K562 (cell line): ENCODE measurements around the gene GATAD2B. TPM values are rescaled to one million over a fixed set of nuclear protein-coding genes. Genes with fewer than 3 reads are reported as not detected.
A peak's percentile ranks its signal among the peaks of the same experiment; 100 is the strongest.
"Not testable (repeated sequence)": the region's sequence is repeated elsewhere in the genome, so short reads cannot be mapped to it uniquely, and the experiment has no call there.

Experiments used
- ATAC-seq: fragments of 200-7000 bp; cut with Tn5 transposase; 3 replicates; pipeline ENCODE4 v1.9.1; 2020; ENCODE audit warnings: moderate library complexity
- BruUV-seq: library from RNA; stranded (reverse); fragments of 400-500 nt; replicated peaks from 2 replicates; lab custom pipeline; 2021; lab: Mats Ljungman, UMichigan
- CTCF ChIA-PET: fragments of 300-600 bp; formaldehyde crosslinking; extraction: SDS; loops from one replicate; lab custom pipeline; 2021; ENCODE audit warnings: low intra/inter-chr PET ratio; lab: Yijun Ruan, JAX
- POLR2A ChIA-PET: fragments of 300-600, 350-650 bp; sonication (Branson Sonifier 250); formaldehyde crosslinking; extraction: SDS; loops from one replicate; lab custom pipeline; 2021; ENCODE audit warnings: antibody characterized with exemption, inconsistent platforms; lab: Yijun Ruan, JAX
- DNase-seq, 4 experiments: peaks; one replicate each; pipeline versions ENCODE4 v3.0.0 to v3.0.0-alpha.2; 2011 to 2018; ENCODE audit warnings: low spot score in 3 of 4, mixed read lengths in 3 of 4; ENCODE audit errors: extremely low read depth in 1 of 4
- FAIRE-seq: peaks from 2 replicates; lab custom pipeline; 2011; peaks lifted over from hg19 to GRCh38; lab: Jason Lieb, UNC
- H2AFZ ChIP-seq: 2 replicates; pipeline ENCODE4 v1.6.0; 2011; ENCODE audit warnings: low read depth, low read length, control low read depth, inconsistent platforms
- H3K27ac ChIP-seq: fragments of 200-600 bp; 3 replicates; pipeline ENCODE4 v1.8.0; 2011; ENCODE audit warnings: low read depth, mild to moderate bottlenecking, control low read depth, inconsistent platforms, low read length, moderate library complexity, mixed read lengths; ENCODE audit errors: extremely low read depth
- H3K27me3 ChIP-seq, 2 experiments: fragments of 300-600 bp in 1 of 2; 2 replicates in 1 of 2; 3 replicates in 1 of 2; pipeline versions ENCODE4 v1.6.0 to v1.8.0; 2011; ENCODE audit warnings: inconsistent platforms in 2 of 2, low read length in 2 of 2, mild to moderate bottlenecking in 1 of 2, mixed read lengths in 1 of 2, moderate library complexity in 1 of 2; ENCODE audit not compliant: control insufficient read depth in 2 of 2, insufficient read depth in 2 of 2
- H3K36me3 ChIP-seq: fragments of 300-600 bp; 3 replicates; pipeline ENCODE4 v1.8.0; 2011; ENCODE audit warnings: mild to moderate bottlenecking, low read length, inconsistent platforms; ENCODE audit not compliant: control insufficient read depth, insufficient read depth
- H3K4me1 ChIP-seq, 2 experiments: fragments of 200-600 bp in 1 of 2; replicated peaks in 1 of 2; 2 replicates in 1 of 2; 3 replicates in 1 of 2; pipeline versions ENCODE4 v1.5.1 to v1.8.0; 2011; ENCODE audit warnings: inconsistent platforms in 2 of 2, low read length in 2 of 2, mild to moderate bottlenecking in 1 of 2, mixed read lengths in 1 of 2, moderate library complexity in 1 of 2; ENCODE audit not compliant: control insufficient read depth in 2 of 2, insufficient read depth in 2 of 2
- H3K4me2 ChIP-seq: 2 replicates; pipeline ENCODE4 v1.6.1; 2011; ENCODE audit warnings: low read length, control low read depth, inconsistent platforms, mixed read lengths; ENCODE audit not compliant: insufficient read depth
- H3K4me3 ChIP-seq: fragments of 200-600 bp; sonication (generic), shearing (Covaris generic); 2 replicates; pipeline ENCODE4 v1.5.1; 2016; ENCODE audit warnings: control low read depth, inconsistent platforms
- H3K79me2 ChIP-seq: fragments of 200-600 bp; 3 replicates; pipeline ENCODE4 v1.8.0; 2011; ENCODE audit warnings: low read length, inconsistent platforms; ENCODE audit not compliant: control insufficient read depth, insufficient read depth
- H3K9ac ChIP-seq, 2 experiments: 2 replicates each; pipeline versions ENCODE4 v1.6.0 to v1.6.1; 2011; ENCODE audit warnings: low read depth in 2 of 2, low read length in 2 of 2, control low read depth in 1 of 2, inconsistent platforms in 1 of 2, mild to moderate bottlenecking in 1 of 2, mixed read lengths in 1 of 2; ENCODE audit not compliant: insufficient read depth in 1 of 2
- H3K9me1 ChIP-seq: one replicate; pipeline ENCODE4 v1.6.0; 2011; ENCODE audit warnings: inconsistent platforms, mild to moderate bottlenecking, low read length, moderate library complexity; ENCODE audit not compliant: control insufficient read depth, insufficient read depth
- H3K9me3 ChIP-seq: replicated peaks from 2 replicates; pipeline ENCODE4 v1.5.1; 2011; ENCODE audit warnings: low read depth, low read length, inconsistent platforms; ENCODE audit not compliant: control insufficient read depth, insufficient read depth
- H4K20me1 ChIP-seq: replicated peaks from 2 replicates; pipeline ENCODE4 v1.6.1; 2011; ENCODE audit warnings: low read length, inconsistent platforms, mixed read lengths; ENCODE audit not compliant: control insufficient read depth, insufficient read depth
- ELK3 ChIP-seq: fragments of 450-650 bp; formaldehyde crosslinking; IDR thresholded peaks from 2 replicates; pipeline ENCODE4 v1.4.0; 2020; ENCODE audit warnings: mild to moderate bottlenecking
- KAT2B ChIP-seq: IDR thresholded peaks from one replicate; pipeline ENCODE4 v1.6.1; 2012; ENCODE audit warnings: low read depth, mild to moderate bottlenecking, control low read depth, inconsistent platforms, low read length, moderate library complexity
- XRCC5 ChIP-seq: fragments of 200-400 bp; formaldehyde crosslinking; IDR thresholded peaks from 2 replicates; pipeline ENCODE4 v1.6.1; 2017; ENCODE audit warnings: low read depth, mild to moderate bottlenecking, low read length
- ZNF121 ChIP-seq: sonication (generic); formaldehyde crosslinking; conservative IDR thresholded peaks from 2 replicates; pipeline ENCODE4 v1.8.0; 2022; ENCODE audit warnings: missing genetic modification reagents
- ZNF668 ChIP-seq: fragments of 250-450 bp; sonication (Bioruptor Pico); IDR thresholded peaks from 2 replicates; pipeline ENCODE4 v1.8.0; 2022; ENCODE audit warnings: mild to moderate bottlenecking, inconsistent platforms
- WGBS: fragments of 100-300 bp; shearing (Covaris generic); methylation state at CpG from one replicate; pipeline ENCODE4 v1.1.6; 2016; ENCODE audit warnings: low coverage, mixed read lengths; ENCODE audit not compliant: insufficient coverage; ENCODE audit errors: missing lambda C conversion rate; 5-methylcytosine and 5-hydroxymethylcytosine counted together
- in situ Hi-C: fragments of 300-500 bp; cut with MboI; formaldehyde crosslinking; loops from 4 replicates; pipeline ENCODE4 v1.15.0; 2018; ENCODE audit warnings: inconsistent platforms, mixed read lengths
- intact Hi-C: fragments of 100-400 bp; cut with micrococcal nuclease; formaldehyde crosslinking; loops from 2 replicates; pipeline ENCODE4 v1.14.2; 2022
- polyA plus RNA-seq, 8 experiments: library from polyadenylated mRNA; depleted of rRNA in 4 of 8; stranded (reverse) in 5 of 8; unstranded in 3 of 8; fragments of >200 nt; fragmentation: Nextera tagmentation in 2 of 8; fragmentation: Illumina TruSeq in 1 of 8; extraction: Ambion mirVana in 2 of 8; extraction: Trizol in 1 of 8; gene quantifications; 2 replicates each; pipeline versions ENCODE4 v1.2.1 to v1.2.3, GENCODE V29; 2011 to 2014; ENCODE audit warnings: inconsistent platforms in 1 of 8, missing spikeins in 1 of 8
- total RNA-seq, 7 experiments: library from RNA; depleted of rRNA in 6 of 7; stranded (reverse); fragments of >200 nt in 6 of 7; fragmentation: Illumina TruSeq in 2 of 7; extraction: Trizol in 2 of 7; gene quantifications; 2 replicates each; pipeline versions ENCODE4 v1.2.1 to v1.2.3, GENCODE V29; 2011 to 2021; ENCODE audit warnings: low replicate concordance in 1 of 7

GATAD2B gene
- total and polyA plus RNA-seq, 9 of the 15 experiments (the other 6 are each of a cell fraction or from before 2014, with no cell fraction given): 1.5 to 40.2 (median 4.9) TPM

DNA sequence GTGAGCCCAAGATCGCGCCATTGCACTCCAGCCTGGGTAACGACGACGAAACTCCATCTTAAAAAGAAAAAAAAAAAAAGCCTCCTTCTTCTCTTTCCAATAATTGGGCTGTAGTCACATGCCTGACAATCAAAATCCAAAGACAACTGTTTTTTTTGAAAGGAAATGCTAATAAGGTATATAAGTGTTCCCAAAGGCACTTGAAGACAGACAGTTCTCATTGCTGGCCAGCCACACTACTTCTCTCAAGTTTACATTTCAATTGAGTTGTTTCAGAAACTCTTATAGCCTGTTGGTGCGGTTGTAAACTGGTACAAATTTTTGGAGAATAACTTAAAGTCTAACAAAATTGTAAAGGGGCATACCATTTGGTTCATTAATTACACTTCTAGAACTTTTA, 23.3 kb downstream of the GATAD2B start:
- no peak overlapping the region for H2AFZ ChIP-seq
- no TSS peak for BruUV-seq
- DNase-seq: no peak
- no peak overlapping the region for H3K9ac ChIP-seq
- TF ChIP-seq KAT2B (no peak), ZNF668 (CRISPR knock-in tag) (no peak), XRCC5 (no peak), ELK3 (CRISPR knock-in tag) (no peak)
- TF ChIP-seq, all 486 proteins: peak for 0
- Histone ChIP-seq H3K9me1 (no peaks in the 10 kb centered on the region), H3K4me3 (no peak overlapping the region), H3K4me1 (peaks cover 0 to 4% of the 10 kb centered on the region in 2 experiments; a peak in 2 of 5 replicates), H3K4me2 (no peak overlapping the region), H3K27me3 (no peaks in the 10 kb centered on the region), H3K9me3 (no peaks in the 10 kb centered on the region), H3K27ac (no peak overlapping the region), H3K79me2 (peaks cover 74% of the 10 kb centered on the region), H3K36me3 (peaks cover 25% of the 10 kb centered on the region; the same call in 1 of the 3 replicates), H4K20me1 (no peaks in the 10 kb centered on the region)
- ChIA-PET CTCF (no interaction called here), POLR2A (interaction anchor here (1.0 to 2.0 kb wide), 2 partner anchors 15 to 18 kb away, joined by 3 to 5 read pairs; no protein-coding TSS in a partner anchor)
- ATAC-seq (no peak), FAIRE-seq (peak; percentile 63)
- in situ Hi-C loops: no loop called here
- WGBS: 100% methylated on average over 6 of the region's 6 CpGs
- intact Hi-C loops: no loop called here

DNA sequence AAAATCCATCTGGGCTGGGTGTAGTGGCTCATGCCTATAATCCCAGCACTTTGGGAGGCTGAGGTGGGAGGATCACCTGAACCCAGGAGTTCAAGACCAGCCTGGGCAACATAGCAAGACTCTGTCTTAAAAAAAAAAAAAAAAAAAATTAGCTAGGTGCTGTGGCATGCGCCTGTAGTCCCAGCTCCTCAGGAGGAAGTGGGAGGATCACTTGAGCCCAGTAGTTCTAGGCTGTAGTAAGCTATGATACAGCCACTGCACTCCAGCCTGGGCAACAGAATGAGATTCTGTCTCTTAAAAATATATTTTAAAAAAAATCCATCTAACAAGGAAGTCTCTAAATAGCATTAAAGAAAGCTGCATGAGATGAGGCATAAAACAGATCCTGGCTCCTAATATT, 26.9 kb downstream of the GATAD2B start:
- H3K4me2 ChIP-seq, DNase-seq, H3K9me3 ChIP-seq, H3K9me1 ChIP-seq, H2AFZ ChIP-seq: not testable (repeated sequence)
- peak; percentile 47; the same call in 1 of the 2 replicates for TF ChIP-seq ZNF121 (CRISPR knock-in tag)
- TF ChIP-seq, all 486 proteins: peak for 1; not testable (repeated sequence) for 485
- ATAC-seq, in situ Hi-C loops, FAIRE-seq, H4K20me1 ChIP-seq, H3K4me3 ChIP-seq, intact Hi-C loops, H3K27me3 ChIP-seq, CTCF ChIA-PET, H3K9ac ChIP-seq, H3K4me1 ChIP-seq, BruUV-seq, H3K27ac ChIP-seq: not testable (repeated sequence)
- H3K36me3 ChIP-seq: peaks cover 27% of the 10 kb centered on the region; the same call in 2 of the 3 replicates
- peaks cover 60% of the 10 kb centered on the region for H3K79me2 ChIP-seq
- 86% methylated on average over 1 of the region's 1 CpG for WGBS
- POLR2A ChIA-PET: interaction anchor here (0.9 to 1.7 kb wide), 3 partner anchors 8 to 15 kb away, joined by 3 to 5 read pairs (median 4); no protein-coding TSS in a partner anchor

DNA sequence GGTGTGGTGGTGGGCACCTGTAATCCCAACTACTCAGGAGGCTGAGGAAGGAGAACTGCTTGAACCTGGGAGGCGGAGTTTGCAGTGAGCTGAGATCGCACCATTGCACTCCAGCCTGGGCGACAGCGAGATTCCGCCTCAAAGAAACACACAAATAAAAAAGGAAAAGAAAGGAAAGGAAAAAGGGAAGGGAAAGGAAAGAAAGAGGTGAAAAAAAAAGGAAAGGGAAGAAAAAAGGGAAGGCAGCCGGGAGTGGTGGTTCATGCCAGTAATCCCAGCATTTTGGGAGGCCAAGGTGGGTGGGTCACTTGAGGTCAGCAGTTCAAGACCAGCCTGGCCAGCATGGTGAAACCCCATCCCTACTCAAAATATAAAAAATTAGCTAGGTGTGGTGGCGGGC, 31.7 kb downstream of the GATAD2B start:
- POLR2A ChIA-PET: interaction anchor here (1.2 to 1.6 kb wide), 2 partner anchors 9 to 99 kb away, joined by 4 read pairs; no protein-coding TSS in a partner anchor
- CTCF ChIA-PET, H3K9ac ChIP-seq, H3K9me3 ChIP-seq, H3K4me3 ChIP-seq, H2AFZ ChIP-seq, H4K20me1 ChIP-seq, BruUV-seq, FAIRE-seq, H3K27me3 ChIP-seq, H3K4me2 ChIP-seq, H3K27ac ChIP-seq, in situ Hi-C loops, intact Hi-C loops, H3K9me1 ChIP-seq, DNase-seq, ATAC-seq: not testable (repeated sequence)
- Histone ChIP-seq H3K79me2 (peaks cover 65% of the 10 kb centered on the region), H3K4me1 (peaks cover 10 to 18% of the 10 kb centered on the region in 2 experiments), H3K36me3 (peaks cover 18% of the 10 kb centered on the region; the same call in 2 of the 3 replicates)
- 100% methylated on average over 5 of the region's 7 CpGs for WGBS
